SK-N-SH treated with all-trans-retinoic acid at 6 μM for 48 hours (cell line): Measurements from ENCODE around the gene HSF2.

Experiments
- ARNTL ChIP-seq: fragments of 450-650 bp; formaldehyde crosslinking; IDR thresholded peaks from 2 replicates; pipeline ENCODE4 v1.5.0; 2020; ENCODE audit warnings: low read depth, mild to moderate bottlenecking, moderate library complexity, borderline replicate concordance
- CSRNP3 ChIP-seq: fragments of 250-450 bp; sonication (Bioruptor Pico); IDR thresholded peaks from 2 replicates; pipeline ENCODE4 v1.5.1; 2021; ENCODE audit warnings: mild to moderate bottlenecking, moderate library complexity
- OSR1 ChIP-seq: fragments of 250-450 bp; sonication (Bioruptor Pico); IDR thresholded peaks from 2 replicates; pipeline ENCODE4 v1.8.0; 2022; ENCODE audit warnings: moderate library complexity, mild to moderate bottlenecking, inconsistent platforms
- PATZ1 ChIP-seq: fragments of 250-450 bp; sonication (Bioruptor Pico); IDR thresholded peaks from 2 replicates; pipeline ENCODE4 v1.8.0; 2020; ENCODE audit warnings: mild to moderate bottlenecking, moderate library complexity, borderline replicate concordance
- POU6F1 ChIP-seq: fragments of 250-450 bp; sonication (Bioruptor Pico); IDR thresholded peaks from 2 replicates; pipeline ENCODE4 v1.8.0; 2021; ENCODE audit warnings: low read depth, mild to moderate bottlenecking, moderate library complexity, borderline replicate concordance
- RARB ChIP-seq: fragments of 250-450 bp; sonication (Bioruptor Pico); IDR thresholded peaks from 2 replicates; pipeline ENCODE4 v1.8.0; 2021; ENCODE audit warnings: mild to moderate bottlenecking, moderate library complexity
- TCF4 ChIP-seq: fragments of 250-450 bp; sonication (Bioruptor Pico); IDR thresholded peaks from 2 replicates; pipeline ENCODE4 v1.8.0; 2021; ENCODE audit warnings: mild to moderate bottlenecking, moderate library complexity, borderline replicate concordance
- TOX ChIP-seq: fragments of 250-450 bp; sonication (Bioruptor Pico); IDR thresholded peaks from 2 replicates; pipeline ENCODE4 v1.8.0; 2021; ENCODE audit warnings: mild to moderate bottlenecking, moderate library complexity, borderline replicate concordance
- ZC3H10 ChIP-seq: fragments of 250-450 bp; sonication (Bioruptor Pico); IDR thresholded peaks from 2 replicates; pipeline ENCODE4 v1.5.1; 2021; ENCODE audit warnings: mild to moderate bottlenecking, moderate library complexity
- ZFP3 ChIP-seq: fragments of 250-450 bp; sonication (Bioruptor Pico); IDR thresholded peaks from 2 replicates; pipeline ENCODE4 v1.5.0; 2020; ENCODE audit warnings: mild to moderate bottlenecking, moderate library complexity
- ZNF70 ChIP-seq: fragments of 450-650 bp; formaldehyde crosslinking; IDR thresholded peaks from 2 replicates; pipeline ENCODE4 v1.5.0; 2020; ENCODE audit warnings: mild to moderate bottlenecking, moderate library complexity
- ZNF8 ChIP-seq: fragments of 450-650 bp; formaldehyde crosslinking; IDR thresholded peaks from 2 replicates; pipeline ENCODE4 v1.5.0; 2020; ENCODE audit warnings: mild to moderate bottlenecking, moderate library complexity

- no peak for TF ChIP-seq ZNF70
- TF ChIP-seq OSR1 (CRISPR knock-in tag) = no peak
- no peak for TF ChIP-seq CSRNP3
- no peak for TF ChIP-seq ZFP3 (CRISPR knock-in tag)
- TF ChIP-seq ZNF8 (CRISPR knock-in tag) = no peak
- no peak for TF ChIP-seq TCF4
- no peak for TF ChIP-seq POU6F1 (CRISPR knock-in tag)
- TF ChIP-seq RARB = no peak
- no peak for TF ChIP-seq ARNTL (CRISPR knock-in tag)
- TF ChIP-seq TOX (CRISPR knock-in tag) = no peak
- no peak for TF ChIP-seq PATZ1
- no peak for TF ChIP-seq ZC3H10
Observed at GRCh38 chr6:122376246-122376645, 23.2 kb upstream of the HSF2 start.
